Suprapubic skin (tissue), 4 donors: ENCODE data around the gene RGS7BP.
A peak's percentile ranks its signal among the peaks of the same experiment; 100 is the strongest.

Source experiments
- CTCF ChIP-seq, 2 donors: fragments of 200-600 bp in 1 of 2; fragments of 450-650 bp in 1 of 2; sonication (generic) in 1 of 2; IDR thresholded peaks; one replicate each; pipeline ENCODE4 v1.5.1; 2016 to 2019; ENCODE audit warnings: antibody characterized with exemption in 2 of 2, mild to moderate bottlenecking in 1 of 2, moderate library complexity in 1 of 2
- POLR2A ChIP-seq, 2 donors: fragments of 450-650 bp; IDR thresholded peaks; one replicate each; pipeline ENCODE4 v1.6.1; 2017; ENCODE audit warnings: antibody characterized with exemption in 2 of 2, mild to moderate bottlenecking in 2 of 2, moderate library complexity in 2 of 2
- POLR2AphosphoS5 ChIP-seq, 3 donors: sonication (generic); formaldehyde crosslinking; IDR thresholded peaks; one replicate each; pipeline ENCODE4 v1.6.1; 2017; ENCODE audit warnings: antibody characterized with exemption in 3 of 3

GRCh38 chr5:64612344-64612961 lies 106.6 kb downstream of the RGS7BP start:
- TF ChIP-seq CTCF (IDR thresholded peaks at IDR 0.05): peak; percentile 32 to 43
- no peak for TF ChIP-seq POLR2A (IDR thresholded peaks at IDR 0.05)
- no peak for TF ChIP-seq POLR2AphosphoS5 (IDR thresholded peaks at IDR 0.05)
